Activated CD4-positive, CD25-positive, alpha-beta regulatory T cell treated with anti-CD3 and anti-CD28 coated beads, Interleukin-2, amount 50 U/mL, for 72 hours (primary cell): Measurements from ENCODE around the gene FOXN4.

Experiments used
- DNase-seq: peaks from one replicate; pipeline ENCODE4 v3.0.0; 2021

The FOXN4 gene

DNA sequence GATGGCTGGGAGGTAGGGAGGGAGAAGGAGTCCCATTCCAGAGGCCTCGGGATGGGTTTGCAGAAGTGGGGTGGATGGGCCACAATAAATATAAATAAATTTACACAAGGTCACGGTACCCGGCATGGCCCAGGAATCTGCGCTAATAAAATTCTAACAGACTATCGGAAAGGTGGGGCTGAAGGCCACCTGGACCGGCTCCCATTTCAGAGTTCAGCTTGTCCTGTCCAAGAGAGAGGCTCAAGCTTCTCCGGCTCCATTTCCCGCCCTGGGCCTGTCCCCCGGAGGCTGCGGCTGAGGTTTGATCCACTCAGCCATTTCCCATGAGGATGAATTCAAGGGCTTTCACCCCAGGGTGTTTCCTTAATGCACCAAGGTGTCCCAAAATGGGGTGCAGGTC is 30.2 kb downstream of the FOXN4 start:
- no peak for DNase-seq

- DNase-seq, result no peak
Observed at GRCh38 chr12:109277899-109278762, 31.0 kb downstream of the FOXN4 start.

DNA sequence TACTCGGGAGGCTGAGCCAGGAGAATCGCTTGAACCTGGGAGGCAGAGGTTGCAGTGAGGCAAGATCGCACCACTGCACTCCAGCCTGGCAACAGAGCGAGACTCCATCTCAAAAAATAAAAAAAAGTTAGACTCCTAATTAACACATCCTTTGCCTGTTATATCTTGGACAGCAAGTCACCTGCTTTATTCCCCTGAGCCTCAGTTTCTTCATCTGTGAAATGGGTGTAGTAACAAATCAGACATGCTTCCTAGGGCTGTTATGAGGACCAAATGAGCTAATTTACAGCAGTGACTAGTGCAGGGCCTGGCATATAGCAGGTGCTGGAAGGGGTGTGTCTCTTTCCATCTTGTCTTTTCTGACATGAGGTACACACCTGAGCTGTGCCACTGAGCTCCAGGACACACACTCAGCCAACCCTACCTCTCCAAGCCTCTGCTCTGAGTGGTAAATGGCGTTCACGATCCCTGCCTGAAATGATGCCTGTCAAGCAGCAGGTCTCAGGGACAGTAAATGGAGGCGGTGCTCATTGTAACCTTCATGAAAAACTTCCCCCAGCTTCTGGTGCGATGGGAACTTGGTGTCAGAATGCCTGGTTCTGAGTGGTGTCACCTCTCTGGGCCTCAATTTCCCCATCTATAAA is 31.7 kb downstream of the FOXN4 start:
- DNase-seq, result no peak

- no peak for DNase-seq
Observed at GRCh38 chr12:109276160-109276559, 32.9 kb downstream of the FOXN4 start.

DNA sequence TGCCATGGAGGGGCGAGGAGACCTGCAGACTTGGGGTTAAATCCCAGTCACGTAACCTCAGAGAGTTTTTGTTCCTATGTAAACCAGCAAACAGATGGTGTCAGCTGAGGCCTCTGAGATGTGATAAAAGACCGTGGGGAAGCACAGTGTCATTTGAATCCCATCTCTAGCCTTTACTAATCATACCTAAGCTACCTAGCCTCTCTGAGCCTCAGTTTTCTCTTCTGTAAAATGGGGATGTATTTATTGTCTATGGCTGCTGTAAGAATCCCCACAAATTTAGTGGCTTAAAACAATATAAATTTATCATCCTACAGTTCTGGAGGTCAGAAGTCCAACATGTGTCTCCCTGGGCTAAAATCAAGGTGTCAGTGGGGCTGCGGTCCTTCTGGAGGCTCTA is 33.9 kb downstream of the FOXN4 start:
- DNase-seq, result no peak

GRCh38 chr12:109274381-109274780 is 34.7 kb downstream of the FOXN4 start:
- no peak for DNase-seq

GRCh38 chr12:109273354-109273753 is 35.7 kb downstream of the FOXN4 start:
- DNase-seq, result no peak

DNA sequence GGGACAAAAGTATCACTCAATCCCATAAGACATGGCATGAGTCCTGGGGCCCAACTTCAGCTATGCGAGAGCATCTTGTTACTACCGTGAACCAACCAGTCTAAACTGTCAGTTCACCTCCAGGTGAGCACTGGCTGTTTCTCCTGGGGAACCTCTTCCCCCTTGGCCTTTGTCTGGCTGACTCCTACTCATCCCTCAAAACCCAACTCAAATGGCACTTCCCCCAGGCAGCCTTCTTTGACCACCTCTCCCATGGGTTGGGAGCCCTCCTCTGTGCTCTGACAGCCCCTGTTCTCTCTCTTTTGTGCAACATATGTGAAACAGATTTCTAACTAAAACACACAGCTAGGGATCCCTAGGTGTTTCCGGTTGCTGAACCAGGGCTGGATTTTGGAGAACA is 37.7 kb downstream of the FOXN4 start:
- DNase-seq, result no peak

GRCh38 chr12:109270494-109270893 is 38.6 kb downstream of the FOXN4 start:
- DNase-seq, result no peak

- DNase-seq, result no peak
Observed at GRCh38 chr12:109269428-109269827, 39.7 kb downstream of the FOXN4 start.

GRCh38 chr12:109268896-109269295 is 40.2 kb downstream of the FOXN4 start:
- DNase-seq, result no peak

DNA sequence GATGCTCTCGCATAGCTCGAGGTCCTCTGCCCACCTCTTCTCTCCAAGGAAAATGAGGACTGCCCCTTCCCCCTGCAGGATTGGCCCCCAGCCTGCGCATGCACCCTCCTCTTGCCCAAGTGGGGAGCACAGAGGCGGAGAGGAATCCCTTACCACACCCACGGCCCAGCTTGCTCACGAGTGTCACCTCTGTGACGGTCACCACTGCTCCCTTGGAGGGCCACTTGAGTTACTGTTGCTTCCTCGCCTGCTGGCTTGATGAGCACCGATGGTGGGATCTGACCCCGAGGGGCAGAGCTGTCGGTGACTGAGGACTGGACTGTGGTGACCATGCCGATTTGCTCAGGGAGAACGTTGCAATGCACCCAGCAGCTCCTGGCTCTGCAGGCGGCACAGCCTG is 41.7 kb downstream of the FOXN4 start:
- no peak for DNase-seq

- DNase-seq, result no peak
Observed at GRCh38 chr12:109266106-109266879, 42.8 kb downstream of the FOXN4 start.

GRCh38 chr12:109264943-109265650 is 44.0 kb downstream of the FOXN4 start:
- no peak for DNase-seq

- DNase-seq, result peak; percentile 57
Observed at GRCh38 chr12:109264095-109264942, 44.8 kb downstream of the FOXN4 start.

GRCh38 chr12:109263439-109263838 is 45.6 kb downstream of the FOXN4 start:
- DNase-seq, result no peak

- DNase-seq, result no peak
Observed at GRCh38 chr12:109261939-109262338, 47.1 kb downstream of the FOXN4 start.

- DNase-seq, result no peak
Observed at GRCh38 chr12:109261087-109261486, 48.0 kb downstream of the FOXN4 start.

DNA sequence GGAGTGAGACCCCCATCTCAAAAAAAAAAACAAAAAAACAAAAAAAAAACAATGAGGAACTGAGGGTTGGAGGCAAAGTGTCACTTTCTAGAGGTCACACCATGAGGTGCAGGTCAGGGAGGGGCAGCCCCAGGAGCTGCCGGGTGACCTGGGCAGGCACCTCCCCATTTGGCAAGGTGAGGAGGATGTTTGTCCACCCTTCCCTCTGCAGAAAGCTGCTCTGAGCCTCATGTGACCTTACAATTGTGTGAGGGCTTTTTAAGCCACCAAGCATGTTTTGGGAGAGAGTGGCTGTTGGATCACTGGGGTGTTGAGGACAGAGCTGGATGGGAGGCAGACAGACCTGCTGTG is 49.6 kb downstream of the FOXN4 start:
- no peak for DNase-seq

- DNase-seq, result no peak
Observed at GRCh38 chr12:109258607-109259544, 50.2 kb downstream of the FOXN4 start.

GRCh38 chr12:109258201-109258600 is 50.9 kb downstream of the FOXN4 start:
- DNase-seq, result no peak
